ENCODE results near the gene NOX4. TPM values are rescaled to one million over a fixed set of nuclear protein-coding genes. Genes with fewer than 3 reads are reported as not detected.

Gene NOX4
- total RNA-seq, 1 experiment from 2014 or later = not detected

DNA sequence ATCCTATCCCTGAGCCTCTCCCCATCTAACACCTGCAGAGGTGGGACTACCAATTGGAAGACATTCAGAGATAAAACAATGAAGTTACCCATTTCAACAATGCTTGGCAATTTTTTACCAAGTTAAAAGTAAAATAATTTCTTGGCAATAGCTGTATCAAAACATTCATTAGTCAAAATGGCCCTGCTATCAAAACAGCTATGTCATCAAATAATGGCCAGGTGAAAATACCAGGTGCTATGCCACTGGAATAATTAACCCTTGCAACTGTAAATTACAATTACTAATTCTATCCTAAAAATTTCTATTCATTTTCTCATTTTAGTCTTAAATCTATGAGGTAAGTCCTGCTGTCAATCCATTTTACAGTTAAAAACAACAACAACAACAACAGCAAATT, 43.3 kb downstream of the NOX4 start:
- intact Hi-C loops (cut with micrococcal nuclease; ENCODE audit: unreplicated experiment) = no loop called here
- no peak overlapping the region for H3K27ac ChIP-seq
- H3K27me3 ChIP-seq (ENCODE audit: insufficient read depth, low read depth) = no peaks in the 10 kb centered on the region
- no peaks in the 10 kb centered on the region for H3F3A ChIP-seq (ENCODE audit: insufficient read depth, low read depth)
- no peaks in the 10 kb centered on the region for H3K9me3 ChIP-seq (ENCODE audit: insufficient read depth, low read depth)
- H3K79me2 ChIP-seq (ENCODE audit: low read depth) = no peaks in the 10 kb centered on the region
- no peaks in the 10 kb centered on the region for H3K9me2 ChIP-seq (ENCODE audit: insufficient read depth)
- no peak overlapping the region for H3K4me2 ChIP-seq
- no peak overlapping the region for H2AFZ ChIP-seq
- no peak for DNase-seq
- CTCF ChIA-PET = no interaction called here
- H4K20me1 ChIP-seq (ENCODE audit: insufficient read depth) = no peaks in the 10 kb centered on the region; the same call in 1 of the 2 replicates
- TF ChIP-seq EZH2 (IDR thresholded peaks at IDR 0.05; ENCODE audit: low read depth) = no peak
- TF ChIP-seq, protein P1, sequence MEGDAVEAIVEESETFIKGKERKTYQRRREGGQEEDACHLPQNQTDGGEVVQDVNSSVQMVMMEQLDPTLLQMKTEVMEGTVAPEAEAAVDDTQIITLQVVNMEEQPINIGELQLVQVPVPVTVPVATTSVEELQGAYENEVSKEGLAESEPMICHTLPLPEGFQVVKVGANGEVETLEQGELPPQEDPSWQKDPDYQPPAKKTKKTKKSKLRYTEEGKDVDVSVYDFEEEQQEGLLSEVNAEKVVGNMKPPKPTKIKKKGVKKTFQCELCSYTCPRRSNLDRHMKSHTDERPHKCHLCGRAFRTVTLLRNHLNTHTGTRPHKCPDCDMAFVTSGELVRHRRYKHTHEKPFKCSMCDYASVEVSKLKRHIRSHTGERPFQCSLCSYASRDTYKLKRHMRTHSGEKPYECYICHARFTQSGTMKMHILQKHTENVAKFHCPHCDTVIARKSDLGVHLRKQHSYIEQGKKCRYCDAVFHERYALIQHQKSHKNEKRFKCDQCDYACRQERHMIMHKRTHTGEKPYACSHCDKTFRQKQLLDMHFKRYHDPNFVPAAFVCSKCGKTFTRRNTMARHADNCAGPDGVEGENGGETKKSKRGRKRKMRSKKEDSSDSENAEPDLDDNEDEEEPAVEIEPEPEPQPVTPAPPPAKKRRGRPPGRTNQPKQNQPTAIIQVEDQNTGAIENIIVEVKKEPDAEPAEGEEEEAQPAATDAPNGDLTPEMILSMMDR (conservative IDR thresholded peaks at IDR 0.05) = no peak
- H3K4me3 ChIP-seq = no peak overlapping the region
- POLR2A ChIA-PET (ENCODE audit: unreplicated experiment) = no interaction called here
- H3K4me1 ChIP-seq (replicated peaks; ENCODE audit: insufficient read depth) = no peaks in the 10 kb centered on the region
- H3K36me3 ChIP-seq (ENCODE audit: low read depth) = no peaks in the 10 kb centered on the region
- no TSS peak for BruUV-seq (replicated peaks)

DNA sequence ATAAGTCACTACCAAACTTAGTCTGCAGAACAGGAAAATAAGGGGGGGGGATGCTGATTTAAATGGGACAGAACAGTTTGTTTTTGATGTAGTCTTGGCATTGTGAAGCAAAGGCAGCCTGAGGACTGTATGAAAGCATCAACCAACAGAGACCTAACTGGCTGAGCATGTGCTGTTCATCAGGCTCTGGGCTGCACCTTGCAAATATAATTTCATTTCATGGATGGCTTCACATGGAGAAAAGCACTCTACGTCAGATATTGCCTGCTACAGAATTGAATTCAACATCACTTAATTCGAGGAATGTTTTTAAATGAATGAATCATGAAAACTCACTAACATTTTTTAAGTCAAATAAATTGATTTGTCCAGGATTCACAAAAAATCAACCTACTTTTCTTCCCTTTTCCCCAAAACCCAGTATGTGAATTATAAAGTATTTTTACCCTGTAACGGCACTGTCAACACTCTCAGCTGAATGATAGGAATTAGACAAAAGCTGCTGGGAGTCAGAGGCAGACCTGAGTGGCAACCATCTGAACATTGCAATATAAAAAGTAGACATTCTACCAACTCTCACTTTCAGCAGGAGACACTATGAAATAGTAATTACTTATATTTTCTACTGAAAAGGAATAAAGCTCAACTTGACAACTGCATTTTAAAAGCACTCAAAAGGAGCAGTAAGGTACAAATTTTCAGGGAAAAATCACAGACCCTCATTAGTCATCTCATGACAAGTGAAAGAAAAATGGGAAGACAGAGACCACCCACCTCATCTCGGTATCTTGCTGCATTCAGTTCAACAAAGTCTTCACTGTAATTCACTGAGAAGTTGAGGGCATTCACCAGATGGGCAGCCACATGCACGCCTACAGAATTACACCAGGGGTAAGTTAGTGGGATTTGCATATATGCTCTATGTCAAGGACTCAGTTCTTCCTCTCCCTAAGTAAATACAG, 47.5 kb downstream of the NOX4 start:
- no TSS peak for BruUV-seq (replicated peaks)
- Histone ChIP-seq H3K4me2 (no peak overlapping the region), H3K4me3 (no peak overlapping the region), H3K4me1 (replicated peaks; ENCODE audit: insufficient read depth) (no peaks in the 10 kb centered on the region), H3K27ac (no peak overlapping the region), H2AFZ (no peak overlapping the region), H3K79me2 (ENCODE audit: low read depth) (no peaks in the 10 kb centered on the region), H3K36me3 (ENCODE audit: low read depth) (no peaks in the 10 kb centered on the region), H3K9me3 (ENCODE audit: insufficient read depth, low read depth) (no peaks in the 10 kb centered on the region), H3K27me3 (ENCODE audit: insufficient read depth, low read depth) (no peaks in the 10 kb centered on the region), H3K9me2 (ENCODE audit: insufficient read depth) (no peaks in the 10 kb centered on the region), H3F3A (ENCODE audit: insufficient read depth, low read depth) (no peaks in the 10 kb centered on the region), H4K20me1 (ENCODE audit: insufficient read depth) (no peaks in the 10 kb centered on the region)
- intact Hi-C loops (cut with micrococcal nuclease; ENCODE audit: unreplicated experiment) = no loop called here
- CTCF ChIA-PET = no interaction called here
- no peak for DNase-seq
- TF ChIP-seq, protein P1 (conservative IDR thresholded peaks at IDR 0.05) = no peak
- POLR2A ChIA-PET (ENCODE audit: unreplicated experiment) = no interaction called here

DNA sequence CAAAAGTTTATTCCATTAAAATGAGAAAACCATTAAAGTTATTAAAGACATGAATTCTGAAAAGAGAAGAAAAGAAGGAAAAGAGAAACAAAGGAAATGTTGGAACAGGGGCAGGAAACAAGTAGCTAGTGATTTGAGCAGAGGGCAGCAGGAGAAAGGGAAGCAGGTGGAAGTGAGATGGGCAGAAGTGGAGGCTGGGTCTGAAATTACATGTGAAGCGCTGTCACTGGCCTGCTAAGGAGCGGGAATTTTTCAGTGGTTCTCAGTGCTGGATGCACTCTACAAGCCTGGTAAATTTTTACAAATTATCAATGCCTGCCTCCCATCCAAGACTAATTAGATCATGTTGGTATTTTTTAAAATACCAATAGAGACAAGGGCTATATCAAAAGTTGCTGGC, 48.4 kb downstream of the NOX4 start:
- CTCF ChIA-PET = no interaction called here
- intact Hi-C loops (cut with micrococcal nuclease; ENCODE audit: unreplicated experiment) = no loop called here
- no peak overlapping the region for H3K4me3 ChIP-seq

More for the DNA sequence above, 48.4 kb downstream of the NOX4 start:
- H2AFZ ChIP-seq = no peak overlapping the region
- BruUV-seq (replicated peaks) = no TSS peak
- DNase-seq = no peak
- H4K20me1 ChIP-seq (ENCODE audit: insufficient read depth) = no peaks in the 10 kb centered on the region
- H3K4me1 ChIP-seq (replicated peaks; ENCODE audit: insufficient read depth) = no peaks in the 10 kb centered on the region
- no peaks in the 10 kb centered on the region for H3F3A ChIP-seq (ENCODE audit: insufficient read depth, low read depth)
- H3K4me2 ChIP-seq = no peak overlapping the region
- TF ChIP-seq, protein P1 (conservative IDR thresholded peaks at IDR 0.05) = no peak
- TF ChIP-seq EZH2 (IDR thresholded peaks at IDR 0.05; ENCODE audit: low read depth) = no peak
- no peaks in the 10 kb centered on the region for H3K27me3 ChIP-seq (ENCODE audit: insufficient read depth, low read depth)
- no peaks in the 10 kb centered on the region for H3K9me2 ChIP-seq (ENCODE audit: insufficient read depth)
- no peaks in the 10 kb centered on the region for H3K36me3 ChIP-seq (ENCODE audit: low read depth)
- H3K79me2 ChIP-seq (ENCODE audit: low read depth) = no peaks in the 10 kb centered on the region
- no peaks in the 10 kb centered on the region for H3K9me3 ChIP-seq (ENCODE audit: insufficient read depth, low read depth)
- POLR2A ChIA-PET (ENCODE audit: unreplicated experiment) = no interaction called here
- H3K27ac ChIP-seq = no peak overlapping the region

All from PC-9 (cell line).